Adipose tissue (tissue), 3 donors: ENCODE data around the gene SUSD1. TPM values are rescaled to one million over a fixed set of nuclear protein-coding genes. Genes with fewer than 3 reads are reported as not detected.
A peak's percentile ranks its signal among the peaks of the same experiment; 100 is the strongest.

Experiments used
- H3K27ac ChIP-seq: one replicate; pipeline ENCODE4 v1.5.1; 2013; ENCODE audit warnings: low read depth, low read length
- WGBS, 3 donors: extraction: QIAGEN DNeasy Blood & Tissue Kit; methylation state at CpG; one replicate each; pipeline ENCODE4 v1.1.7; 2013; 5-methylcytosine and 5-hydroxymethylcytosine counted together
- polyA plus RNA-seq, 3 donors: library from polyadenylated mRNA; stranded (reverse); fragments of 200-250 nt; gene quantifications; one replicate each; pipeline ENCODE4 v1.2.3, GENCODE V29; 2013
- donor health status: healthy with polysubstance abuse.
- donor health status: Bipolar disorder and iron deficiency.
- donor health status: healthy.

Gene SUSD1
- polyA plus RNA-seq, 3 donors, result 2.9 to 6.5 (median 5.7) TPM

DNA sequence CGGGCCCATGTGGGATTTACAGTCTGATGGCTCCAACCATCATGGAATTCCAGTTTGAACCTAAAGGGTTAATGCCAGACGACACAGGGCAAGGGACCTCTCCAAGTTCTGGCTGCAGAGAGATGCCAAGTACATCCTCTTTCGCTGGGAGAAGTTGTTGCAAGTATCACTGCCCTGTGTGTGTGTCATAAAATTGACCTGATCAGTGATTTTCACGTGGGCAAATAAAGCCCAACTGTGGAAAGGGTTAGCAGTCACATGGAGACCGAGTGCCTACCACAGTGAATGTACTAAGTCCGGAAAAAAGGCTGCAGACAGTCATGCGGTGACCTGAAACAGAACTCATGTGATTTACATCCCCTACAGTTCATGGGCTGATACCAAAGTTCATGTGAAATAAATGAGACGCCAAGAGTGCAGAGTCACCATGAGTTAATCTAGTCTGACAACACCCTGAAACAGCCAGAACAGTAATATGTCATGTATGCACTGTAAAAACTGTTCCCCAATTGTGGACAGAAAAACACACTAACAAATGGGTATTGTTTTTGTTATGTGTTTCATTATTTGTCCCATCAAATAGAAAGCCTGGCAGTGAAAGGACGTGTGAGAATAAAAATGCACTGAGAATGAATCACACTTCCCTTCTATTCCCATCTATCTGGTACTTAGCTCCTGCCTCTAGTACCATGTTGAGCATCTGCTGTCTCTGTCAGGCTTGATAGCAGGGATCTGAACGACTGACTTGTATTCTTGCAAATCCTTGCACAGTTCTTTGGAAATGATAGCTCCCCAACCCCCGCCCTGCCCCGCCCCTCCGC lies 115.7 kb downstream of the SUSD1 start:
- 52 to 70% (median 62%) methylated on average over 13 of the region's 13 CpGs for WGBS, 3 donors
- H3K27ac ChIP-seq, result no peak overlapping the region

DNA sequence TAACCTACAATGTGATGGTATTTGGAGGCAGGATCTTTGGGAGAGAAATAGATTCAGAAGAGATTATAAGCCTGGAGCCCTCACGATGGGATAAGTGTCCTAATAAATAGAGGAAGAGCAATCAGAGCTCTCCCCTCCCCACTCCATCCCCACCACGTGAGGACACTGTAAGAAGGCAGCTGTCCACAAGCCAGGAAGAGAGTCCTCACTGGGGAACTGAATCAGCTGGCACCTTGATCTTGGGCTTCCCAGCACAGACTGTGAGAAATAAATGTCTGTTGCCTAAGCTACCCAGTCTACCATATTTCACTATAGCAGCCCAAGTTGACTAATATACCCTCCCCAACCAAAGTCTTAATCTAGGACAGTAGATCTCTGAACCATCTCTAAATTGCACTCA lies 118.1 kb downstream of the SUSD1 start:
- 57 to 83% (median 83%) methylated on average over 2 of the region's 2 CpGs for whole genome bisulfite sequencing, 3 donors
- no peak overlapping the region for H3K27ac ChIP-seq

GRCh38 chr9:112054916-112055315 lies 120.2 kb downstream of the SUSD1 start:
- H3K27ac ChIP-seq, result no peak overlapping the region
- 97 to 98% (median 98%) methylated on average over 4 of the region's 4 CpGs for WGBS, 3 donors

GRCh38 chr9:112051812-112052211 lies 123.3 kb downstream of the SUSD1 start:
- no peak overlapping the region for H3K27ac ChIP-seq
- 58 to 91% (median 65%) methylated on average over 5 of the region's 5 CpGs for WGBS, 3 donors

- no peak overlapping the region for H3K27ac ChIP-seq
- 41 to 57% (median 46%) methylated on average over 7 of the region's 7 CpGs for WGBS, 3 donors
Observed at GRCh38 chr9:112050544-112051475, 124.3 kb downstream of the SUSD1 start.

- 56 to 69% (median 62%) methylated on average over 4 of the region's 4 CpGs for WGBS, 3 donors
- H3K27ac ChIP-seq, result peak overlapping the region; percentile 63
Observed at GRCh38 chr9:112049811-112050516, 125.1 kb downstream of the SUSD1 start.

GRCh38 chr9:112048924-112049691 lies 126.0 kb downstream of the SUSD1 start:
- no peak overlapping the region for H3K27ac ChIP-seq

DNA sequence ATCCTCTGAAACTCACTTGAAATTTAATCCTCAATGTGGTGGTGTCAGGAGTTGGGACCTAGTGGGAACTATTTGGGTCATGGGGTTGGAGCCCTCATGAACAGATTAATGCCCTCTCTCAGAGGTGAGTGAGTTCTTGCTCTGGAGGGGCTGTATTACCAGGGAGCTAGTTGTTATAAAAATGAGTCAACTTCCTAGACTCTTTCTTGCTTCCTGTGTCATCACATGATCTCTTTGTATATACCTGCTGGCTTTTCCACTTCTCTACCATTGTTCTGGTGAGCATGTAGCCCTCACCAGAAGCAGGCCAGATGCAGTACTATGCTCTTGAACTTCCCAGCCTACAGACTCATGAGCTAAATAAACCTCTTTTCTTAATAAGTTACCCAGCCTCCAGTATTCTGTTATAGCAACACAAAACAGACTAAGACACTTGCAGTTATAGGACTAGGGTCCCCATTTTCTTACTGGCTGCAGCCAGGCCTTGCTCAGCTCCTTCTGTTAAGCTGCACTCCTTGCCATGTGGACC lies 127.5 kb downstream of the SUSD1 start:
- H3K27ac ChIP-seq, result no peak overlapping the region

More at GRCh38 chr9:112048924-112049691, 126.0 kb downstream of the SUSD1 start:
- WGBS, 3 donors, result 42 to 53% (median 45%) methylated on average over 11 of the region's 11 CpGs

- no peak overlapping the region for H3K27ac ChIP-seq
Observed at GRCh38 chr9:112046181-112046580, 128.9 kb downstream of the SUSD1 start.

DNA sequence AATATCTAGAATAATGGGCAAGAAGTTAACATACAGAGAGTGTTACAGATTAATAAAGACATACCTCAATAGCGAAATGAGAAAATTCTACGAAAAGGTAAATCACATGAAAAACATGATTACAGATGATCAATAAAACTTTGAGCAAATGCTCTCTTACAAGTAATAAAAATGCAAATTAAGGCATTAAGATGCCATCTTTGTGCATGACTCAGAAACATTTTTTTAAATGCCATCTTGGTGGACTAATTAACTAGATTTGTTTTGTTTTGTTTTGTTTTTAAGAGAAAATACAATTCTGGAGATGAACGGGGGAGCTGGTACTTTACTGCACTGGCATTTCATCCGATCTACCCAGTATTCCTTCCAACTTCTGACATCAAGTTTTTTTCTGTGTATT lies 130.2 kb downstream of the SUSD1 start:
- 95 to 97% (median 96%) methylated on average over 4 of the region's 4 CpGs for WGBS, 3 donors
- no peak overlapping the region for H3K27ac ChIP-seq

DNA sequence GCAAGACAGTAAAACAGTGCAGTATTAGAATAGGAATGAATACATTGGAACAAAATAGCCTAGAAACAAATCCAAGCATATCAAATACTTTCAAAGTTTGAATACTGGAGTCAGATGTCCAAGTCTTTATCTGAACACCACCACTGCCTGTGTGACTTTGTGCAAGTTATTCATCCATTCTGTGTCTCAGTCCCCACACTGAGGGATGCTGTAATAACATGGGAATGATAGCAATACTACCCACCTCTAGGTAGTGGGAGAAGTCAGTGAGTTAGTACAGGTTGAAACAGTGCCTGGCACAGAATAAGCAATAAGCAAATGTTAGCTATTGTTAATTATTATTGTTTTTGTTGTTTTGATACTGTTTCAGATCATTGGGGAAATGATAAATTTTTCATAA lies 130.9 kb downstream of the SUSD1 start:
- no peak overlapping the region for H3K27ac ChIP-seq

- WGBS, 3 donors, result 84 to 88% (median 84%) methylated on average over 1 of the region's 1 CpG
- H3K27ac ChIP-seq, result no peak overlapping the region
Observed at GRCh38 chr9:112043423-112043822, 131.7 kb downstream of the SUSD1 start.

DNA sequence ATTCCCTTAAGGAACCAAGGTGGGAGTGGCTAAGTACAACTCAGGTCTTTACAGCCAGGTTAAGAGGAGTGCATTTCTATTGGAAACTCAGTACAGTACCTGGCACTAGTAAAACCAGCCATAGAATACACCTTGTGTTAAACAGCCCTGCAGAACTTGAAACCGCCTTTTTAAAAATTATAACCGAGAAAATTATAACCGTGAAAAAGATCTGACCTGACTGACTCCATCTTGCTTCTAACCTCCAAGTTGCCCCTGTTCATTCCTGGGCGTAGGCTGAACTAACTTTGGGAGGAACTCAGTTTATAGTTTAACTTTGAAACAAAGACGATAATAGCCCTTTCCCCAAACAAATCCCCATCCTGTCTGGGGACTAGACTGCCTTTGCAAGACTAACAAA lies 132.3 kb downstream of the SUSD1 start:
- 91 to 94% (median 93%) methylated on average over 5 of the region's 5 CpGs for WGBS, 3 donors
- H3K27ac ChIP-seq, result no peak overlapping the region

DNA sequence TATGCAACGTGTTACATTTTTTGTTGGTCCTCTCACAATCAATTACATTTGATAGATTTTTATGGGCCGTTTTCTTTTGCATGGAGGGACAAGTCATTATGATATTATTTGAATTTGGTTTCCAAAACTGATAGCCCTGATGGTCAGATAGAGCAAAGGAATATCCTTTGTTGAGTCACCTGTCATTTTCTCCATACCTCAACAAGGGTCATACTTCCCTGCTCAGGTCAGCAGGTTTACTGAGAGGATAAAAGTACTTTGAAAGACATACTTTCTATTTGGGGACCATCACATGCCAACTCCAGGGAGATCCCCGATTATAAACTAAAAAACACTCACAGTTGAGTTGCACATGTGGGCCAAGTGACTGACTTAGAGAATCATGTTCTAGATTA lies 132.9 kb downstream of the SUSD1 start:
- 80 to 85% (median 81%) methylated on average over 3 of the region's 3 CpGs for WGBS, 3 donors
- H3K27ac ChIP-seq, result no peak overlapping the region

- no peak overlapping the region for H3K27ac ChIP-seq
- 71 to 82% (median 73%) methylated on average over 8 of the region's 8 CpGs for WGBS, 3 donors
Observed at GRCh38 chr9:112041536-112042243, 133.4 kb downstream of the SUSD1 start.

GRCh38 chr9:112041199-112041535 lies 133.9 kb downstream of the SUSD1 start:
- H3K27ac ChIP-seq, result no peak overlapping the region
- 93 to 96% (median 96%) methylated on average over 4 of the region's 4 CpGs for WGBS, 3 donors

DNA sequence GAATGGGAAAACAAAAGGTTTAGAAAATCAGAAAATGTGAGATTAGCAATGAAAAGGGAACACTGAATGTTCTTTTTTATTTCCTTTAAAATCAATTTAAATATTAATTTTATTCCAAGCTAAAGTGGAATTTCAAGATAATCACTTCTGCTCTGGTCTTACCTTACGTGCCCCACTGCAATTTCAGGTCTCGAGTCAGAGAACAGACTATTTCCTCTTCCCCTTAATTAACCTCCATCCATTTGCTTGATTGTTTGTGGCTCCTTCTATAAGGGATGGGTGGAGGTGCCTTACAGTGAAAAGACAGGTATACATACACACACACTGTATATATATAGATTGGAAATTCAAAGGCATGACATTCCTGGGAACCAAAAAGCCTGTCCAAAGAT lies 137.1 kb downstream of the SUSD1 start:
- WGBS, 3 donors, result 54 to 89% (median 55%) methylated on average over 2 of the region's 2 CpGs
- H3K27ac ChIP-seq, result peak overlapping the region; percentile 58
